Right ventricle myocardium superior (tissue), 1 donor: ENCODE data around the gene CRADD. TPM values are rescaled to one million over a fixed set of nuclear protein-coding genes. Genes with fewer than 3 reads are reported as not detected.
"Not testable (repeated sequence)": the region's sequence is repeated elsewhere in the genome, so short reads cannot be mapped to it uniquely, and the experiment has no call there.

Source experiments
- ATAC-seq: fragments of 200-7000 bp; cut with Tn5 transposase; one replicate; pipeline ENCODE4 v1.9.1; 2020; ENCODE audit warnings: mild to moderate bottlenecking; ENCODE audit not compliant: poor library complexity
- DNase-seq: peaks from one replicate; pipeline ENCODE4 v3.0.0-alpha.2; 2020
- intact Hi-C: fragments of 100-400 bp; cut with DNase I; formaldehyde crosslinking; loops from one replicate; pipeline ENCODE4 v1.11.2; 2022
- total RNA-seq: library from RNA; stranded (reverse); fragmentation: NEBNext Ultra II Directional; extraction: Animal tissue kit (Norgen Biotek cat#: 25700); gene quantifications from one replicate; pipeline ENCODE4 v1.2.1, GENCODE V29; 2021
- donor health status: DM: no; HTN: yes; CAD: no; lungs with severe emphysema.

Gene CRADD
- total RNA-seq, 1 donor from 2014 or later, result 35.8 TPM

- intact Hi-C loops, result no loop called here
- DNase-seq, result no peak
- ATAC-seq, result peak; percentile 41
These were observed 22.3 kb downstream of the CRADD start for GRCh38 chr12:93699271-93700145.

- DNase-seq (no peak), ATAC-seq (no peak)
- intact Hi-C loops, result no loop called here
These were observed 25.6 kb downstream of the CRADD start for GRCh38 chr12:93702707-93703315.

GRCh38 chr12:93704122-93704521 is 26.9 kb downstream of the CRADD start:
- DNase-seq (no peak), ATAC-seq (no peak)
- intact Hi-C loops, result no loop called here

GRCh38 chr12:93704625-93705024 is 27.4 kb downstream of the CRADD start:
- DNase-seq (no peak), ATAC-seq (no peak)
- intact Hi-C loops, result no loop called here

- no peak for ATAC-seq
- intact Hi-C loops, result no loop called here
- DNase-seq, result no peak
These were observed 28.1 kb downstream of the CRADD start for GRCh38 chr12:93705237-93705636.

- ATAC-seq, result no peak
- DNase-seq, result no peak
- intact Hi-C loops, result no loop called here
These were observed 29.2 kb downstream of the CRADD start for GRCh38 chr12:93706387-93706786.

GRCh38 chr12:93706824-93707223 is 29.6 kb downstream of the CRADD start:
- intact Hi-C loops, result no loop called here
- no peak for DNase-seq
- ATAC-seq, result no peak

GRCh38 chr12:93707836-93708235 is 30.7 kb downstream of the CRADD start:
- ATAC-seq, result no peak
- no peak for DNase-seq

GRCh38 chr12:93708952-93709351 is 31.8 kb downstream of the CRADD start:
- ATAC-seq (no peak), DNase-seq (no peak)
- intact Hi-C loops, result no loop called here

More at GRCh38 chr12:93707836-93708235, 30.7 kb downstream of the CRADD start:
- intact Hi-C loops, result no loop called here

- intact Hi-C loops, result no loop called here
- DNase-seq (no peak), ATAC-seq (no peak)
These were observed 32.2 kb downstream of the CRADD start for GRCh38 chr12:93709386-93709785.

GRCh38 chr12:93710574-93710926 is 33.4 kb downstream of the CRADD start:
- ATAC-seq (no peak), DNase-seq (no peak)
- intact Hi-C loops, result no loop called here

- intact Hi-C loops, DNase-seq, ATAC-seq: not testable (repeated sequence)
These were observed 34.3 kb downstream of the CRADD start for GRCh38 chr12:93711502-93711901.

- intact Hi-C loops, result no loop called here
- ATAC-seq (no peak), DNase-seq (no peak)
These were observed 35.0 kb downstream of the CRADD start for GRCh38 chr12:93712200-93712599.

- intact Hi-C loops, result no loop called here
- ATAC-seq, result peak; percentile 58
- no peak for DNase-seq
These were observed 35.9 kb downstream of the CRADD start for GRCh38 chr12:93713060-93713459.

- DNase-seq (no peak), ATAC-seq (peak; percentile 25)
- intact Hi-C loops, result no loop called here
These were observed 36.6 kb downstream of the CRADD start for GRCh38 chr12:93713800-93714199.

GRCh38 chr12:93714382-93714781 is 37.2 kb downstream of the CRADD start:
- peak; percentile 71 for ATAC-seq
- intact Hi-C loops, result no loop called here
- no peak for DNase-seq

- ATAC-seq, result no peak
- intact Hi-C loops, result no loop called here
- no peak for DNase-seq
These were observed 42.5 kb downstream of the CRADD start for GRCh38 chr12:93719710-93720109.

GRCh38 chr12:93720559-93720958 is 43.4 kb downstream of the CRADD start:
- DNase-seq (no peak), ATAC-seq (no peak)
- intact Hi-C loops, result no loop called here

GRCh38 chr12:93722179-93722578 is 45.0 kb downstream of the CRADD start:
- ATAC-seq, result no peak
- no peak for DNase-seq
- intact Hi-C loops, result no loop called here

- intact Hi-C loops, result no loop called here
- no peak for ATAC-seq
These were observed 45.8 kb downstream of the CRADD start for GRCh38 chr12:93722835-93723567.

More at GRCh38 chr12:93722835-93723567, 45.8 kb downstream of the CRADD start:
- no peak for DNase-seq
